HCT116 (cell line): Measurements from ENCODE around the gene SLC39A5.

Source experiments
- EZH2 ChIP-seq: fragments of 200-600 bp; sonication (generic); IDR thresholded peaks from 2 replicates; pipeline ENCODE4 v1.6.1; 2017; ENCODE audit warnings: antibody characterized with exemption, mixed run types
- JUND ChIP-seq: IDR thresholded peaks from 2 replicates; pipeline ENCODE4 v1.6.1; 2012
- POLR2A ChIP-seq: IDR thresholded peaks from 2 replicates; pipeline ENCODE4 v1.7.0; 2011; ENCODE audit warnings: borderline replicate concordance; ENCODE audit not compliant: insufficient read depth, insufficient read length; ENCODE audit errors: extremely low read depth
- POLR2AphosphoS5 ChIP-seq: IDR thresholded peaks from 2 replicates; pipeline ENCODE4 v1.6.1; 2011; ENCODE audit warnings: mild to moderate bottlenecking, low read depth, low read length, moderate library complexity
- RAD21 ChIP-seq: IDR thresholded peaks from 2 replicates; pipeline ENCODE4 v1.6.1; 2012; ENCODE audit warnings: low read depth, mild to moderate bottlenecking
- SIN3A ChIP-seq: IDR thresholded peaks from 2 replicates; pipeline ENCODE4 v1.6.1; 2012; ENCODE audit warnings: low read depth
- SP1 ChIP-seq: IDR thresholded peaks from 2 replicates; pipeline ENCODE4 v1.6.1; 2012; ENCODE audit warnings: low read depth
- TF ChIP-seq, protein P1 (sequence below), 3 experiments: fragments of 200-600 bp in 1 of 3; sonication (generic) in 1 of 3; IDR thresholded peaks in 2 of 3; conservative IDR thresholded peaks in 1 of 3; 2 replicates each; pipeline ENCODE4 v1.5.1; 2012 to 2017; ENCODE audit warnings: low read depth in 2 of 3, low read length in 2 of 3, antibody characterized with exemption in 1 of 3, borderline replicate concordance in 1 of 3, control low read depth in 1 of 3, mild to moderate bottlenecking in 1 of 3, mixed read lengths in 1 of 3, mixed run types in 1 of 3, moderate library complexity in 1 of 3; ENCODE audit not compliant: insufficient read depth in 1 of 3
- TF ChIP-seq, protein P2 (sequence below): IDR thresholded peaks from 2 replicates; pipeline ENCODE4 v1.6.1; 2012; ENCODE audit warnings: low read depth

DNA sequence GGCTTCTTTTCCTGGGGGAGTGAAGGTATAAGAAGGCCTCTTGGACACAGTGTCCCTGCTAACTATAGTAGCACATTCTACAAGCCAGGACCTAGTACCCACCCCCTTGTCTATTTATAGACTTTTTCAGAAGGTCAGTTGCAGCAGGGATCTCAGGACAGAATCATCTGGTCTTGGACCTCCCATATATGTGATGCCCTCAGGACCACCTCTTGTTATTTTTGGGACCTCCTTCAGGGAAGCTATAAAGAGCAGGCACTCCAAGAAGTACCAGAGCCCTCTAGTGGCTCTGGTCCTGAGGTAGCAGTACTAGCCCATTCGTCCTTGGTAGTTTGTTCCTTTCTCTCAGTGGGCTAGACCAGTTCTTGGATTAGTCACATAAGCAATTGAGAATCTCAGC, 41.2 kb downstream of the SLC39A5 start:
- TF ChIP-seq POLR2AphosphoS5 = no peak
- no peak for TF ChIP-seq SIN3A
- TF ChIP-seq, protein P1, sequence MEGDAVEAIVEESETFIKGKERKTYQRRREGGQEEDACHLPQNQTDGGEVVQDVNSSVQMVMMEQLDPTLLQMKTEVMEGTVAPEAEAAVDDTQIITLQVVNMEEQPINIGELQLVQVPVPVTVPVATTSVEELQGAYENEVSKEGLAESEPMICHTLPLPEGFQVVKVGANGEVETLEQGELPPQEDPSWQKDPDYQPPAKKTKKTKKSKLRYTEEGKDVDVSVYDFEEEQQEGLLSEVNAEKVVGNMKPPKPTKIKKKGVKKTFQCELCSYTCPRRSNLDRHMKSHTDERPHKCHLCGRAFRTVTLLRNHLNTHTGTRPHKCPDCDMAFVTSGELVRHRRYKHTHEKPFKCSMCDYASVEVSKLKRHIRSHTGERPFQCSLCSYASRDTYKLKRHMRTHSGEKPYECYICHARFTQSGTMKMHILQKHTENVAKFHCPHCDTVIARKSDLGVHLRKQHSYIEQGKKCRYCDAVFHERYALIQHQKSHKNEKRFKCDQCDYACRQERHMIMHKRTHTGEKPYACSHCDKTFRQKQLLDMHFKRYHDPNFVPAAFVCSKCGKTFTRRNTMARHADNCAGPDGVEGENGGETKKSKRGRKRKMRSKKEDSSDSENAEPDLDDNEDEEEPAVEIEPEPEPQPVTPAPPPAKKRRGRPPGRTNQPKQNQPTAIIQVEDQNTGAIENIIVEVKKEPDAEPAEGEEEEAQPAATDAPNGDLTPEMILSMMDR (IDR thresholded peaks at IDR 0.05 in 2 of 3, conservative IDR thresholded peaks at IDR 0.05 in 1 of 3; ENCODE audit: borderline replicate concordance in 1 of 3, insufficient read depth in 1 of 3, low read depth in 2 of 3, low read length in 2 of 3) = peak; percentile 56 to 65 (median 60); a peak in 5 of 6 replicates
- TF ChIP-seq SP1 = no peak
- TF ChIP-seq EZH2 = no peak
- no peak for TF ChIP-seq POLR2A
- TF ChIP-seq, protein P2, sequence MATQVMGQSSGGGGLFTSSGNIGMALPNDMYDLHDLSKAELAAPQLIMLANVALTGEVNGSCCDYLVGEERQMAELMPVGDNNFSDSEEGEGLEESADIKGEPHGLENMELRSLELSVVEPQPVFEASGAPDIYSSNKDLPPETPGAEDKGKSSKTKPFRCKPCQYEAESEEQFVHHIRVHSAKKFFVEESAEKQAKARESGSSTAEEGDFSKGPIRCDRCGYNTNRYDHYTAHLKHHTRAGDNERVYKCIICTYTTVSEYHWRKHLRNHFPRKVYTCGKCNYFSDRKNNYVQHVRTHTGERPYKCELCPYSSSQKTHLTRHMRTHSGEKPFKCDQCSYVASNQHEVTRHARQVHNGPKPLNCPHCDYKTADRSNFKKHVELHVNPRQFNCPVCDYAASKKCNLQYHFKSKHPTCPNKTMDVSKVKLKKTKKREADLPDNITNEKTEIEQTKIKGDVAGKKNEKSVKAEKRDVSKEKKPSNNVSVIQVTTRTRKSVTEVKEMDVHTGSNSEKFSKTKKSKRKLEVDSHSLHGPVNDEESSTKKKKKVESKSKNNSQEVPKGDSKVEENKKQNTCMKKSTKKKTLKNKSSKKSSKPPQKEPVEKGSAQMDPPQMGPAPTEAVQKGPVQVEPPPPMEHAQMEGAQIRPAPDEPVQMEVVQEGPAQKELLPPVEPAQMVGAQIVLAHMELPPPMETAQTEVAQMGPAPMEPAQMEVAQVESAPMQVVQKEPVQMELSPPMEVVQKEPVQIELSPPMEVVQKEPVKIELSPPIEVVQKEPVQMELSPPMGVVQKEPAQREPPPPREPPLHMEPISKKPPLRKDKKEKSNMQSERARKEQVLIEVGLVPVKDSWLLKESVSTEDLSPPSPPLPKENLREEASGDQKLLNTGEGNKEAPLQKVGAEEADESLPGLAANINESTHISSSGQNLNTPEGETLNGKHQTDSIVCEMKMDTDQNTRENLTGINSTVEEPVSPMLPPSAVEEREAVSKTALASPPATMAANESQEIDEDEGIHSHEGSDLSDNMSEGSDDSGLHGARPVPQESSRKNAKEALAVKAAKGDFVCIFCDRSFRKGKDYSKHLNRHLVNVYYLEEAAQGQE = no peak
- TF ChIP-seq JUND = no peak
- TF ChIP-seq RAD21 = peak; percentile 52
